Placental epithelial cell (primary cell): ENCODE data around the gene EPB41L2. TPM values are rescaled to one million over a fixed set of nuclear protein-coding genes. Genes with fewer than 3 reads are reported as not detected.

Experiments
- total RNA-seq: library from RNA; depleted of rRNA; stranded (reverse); fragments of >200 nt; gene quantifications from 2 replicates; pipeline ENCODE4 v1.2.3, GENCODE V29; 2012

Gene EPB41L2
- 15.3 and 19.7 TPM in 2 replicates for total RNA-seq

GRCh38 chr6:131063028-131063763 lies at the start of gene EPB41L2:
TSS of gene EPB41L2 (minus strand) at chr6:131063245. CDS start at chr6:130956485, 106,760 bp downstream.

GRCh38 chr6:130827247-130828149 lies 235.5 kb downstream of the EPB41L2 start, which contains the start of gene SMLR1:
TSS of gene SMLR1 (plus strand) at chr6:130827406. CDS start at chr6:130827414, 8 bp downstream.

Other genes with a start within 250 kb of the EPB41L2 start
- gene SMLR1, start 235.8 kb downstream of the EPB41L2 start, total RNA-seq = not detected in 2 replicates
- 1.4 and 11.0 TPM in 2 replicates for gene AKAP7, start 72.2 kb upstream of the EPB41L2 start, total RNA-seq